IMR-90 (cell line): ENCODE measurements around the gene USP31.

ENCODE experiments used
- BHLHE40 ChIP-seq: fragments of 150-350 bp; IDR thresholded peaks from 2 replicates; pipeline ENCODE4 v1.6.1; 2016; ENCODE audit warnings: mild to moderate bottlenecking, low read depth, low read length
- CEBPB ChIP-seq: IDR thresholded peaks from 2 replicates; pipeline ENCODE4 v1.6.1; 2012; ENCODE audit warnings: low read depth, low read length, improper control_type of control experiment
- MAZ ChIP-seq: IDR thresholded peaks from 2 replicates; pipeline ENCODE4 v1.6.1; 2012; ENCODE audit warnings: low read depth, mild to moderate bottlenecking, low read length, improper control_type of control experiment, moderate library complexity, borderline replicate concordance
- POLR2A ChIP-seq: IDR thresholded peaks from 2 replicates; pipeline ENCODE4 v1.6.1; 2012; ENCODE audit warnings: mild to moderate bottlenecking, low read depth, low read length
- RAD21 ChIP-seq: IDR thresholded peaks from 2 replicates; pipeline ENCODE4 v1.6.1; 2012; ENCODE audit warnings: low read length, improper control_type of control experiment
- TF ChIP-seq, protein P1 (sequence below): conservative IDR thresholded peaks from 2 replicates; pipeline ENCODE4 v1.5.1; 2012; ENCODE audit warnings: mild to moderate bottlenecking, low read depth, low read length, improper control_type of control experiment
- TF ChIP-seq, protein P2 (sequence below): fragments of 150-350 bp; IDR thresholded peaks from 2 replicates; pipeline ENCODE4 v1.6.1; 2017; ENCODE audit warnings: mild to moderate bottlenecking, antibody characterized with exemption, low read length, low read depth

DNA sequence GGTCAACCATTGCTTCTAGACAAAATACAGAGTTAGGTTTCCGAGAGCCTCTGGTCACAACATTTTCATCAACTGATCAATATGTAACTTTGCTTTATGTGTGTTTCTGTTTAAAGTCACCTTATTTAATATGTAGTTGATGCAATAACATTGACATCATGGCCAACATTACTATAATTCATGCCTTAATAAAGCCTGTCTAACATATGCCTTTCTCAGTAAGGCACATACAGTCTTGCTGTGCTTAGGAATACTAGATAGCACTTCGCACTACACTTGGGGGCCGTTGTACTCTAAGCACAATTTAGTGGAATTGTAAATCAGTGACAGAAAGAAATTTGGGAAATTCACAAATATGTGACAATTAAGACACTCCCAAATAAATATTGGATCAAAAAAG is 23.7 kb upstream of the USP31 start:
- TF ChIP-seq, protein P1, sequence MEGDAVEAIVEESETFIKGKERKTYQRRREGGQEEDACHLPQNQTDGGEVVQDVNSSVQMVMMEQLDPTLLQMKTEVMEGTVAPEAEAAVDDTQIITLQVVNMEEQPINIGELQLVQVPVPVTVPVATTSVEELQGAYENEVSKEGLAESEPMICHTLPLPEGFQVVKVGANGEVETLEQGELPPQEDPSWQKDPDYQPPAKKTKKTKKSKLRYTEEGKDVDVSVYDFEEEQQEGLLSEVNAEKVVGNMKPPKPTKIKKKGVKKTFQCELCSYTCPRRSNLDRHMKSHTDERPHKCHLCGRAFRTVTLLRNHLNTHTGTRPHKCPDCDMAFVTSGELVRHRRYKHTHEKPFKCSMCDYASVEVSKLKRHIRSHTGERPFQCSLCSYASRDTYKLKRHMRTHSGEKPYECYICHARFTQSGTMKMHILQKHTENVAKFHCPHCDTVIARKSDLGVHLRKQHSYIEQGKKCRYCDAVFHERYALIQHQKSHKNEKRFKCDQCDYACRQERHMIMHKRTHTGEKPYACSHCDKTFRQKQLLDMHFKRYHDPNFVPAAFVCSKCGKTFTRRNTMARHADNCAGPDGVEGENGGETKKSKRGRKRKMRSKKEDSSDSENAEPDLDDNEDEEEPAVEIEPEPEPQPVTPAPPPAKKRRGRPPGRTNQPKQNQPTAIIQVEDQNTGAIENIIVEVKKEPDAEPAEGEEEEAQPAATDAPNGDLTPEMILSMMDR, result no peak
- no peak for TF ChIP-seq POLR2A
- TF ChIP-seq RAD21, result no peak
- no peak for TF ChIP-seq CEBPB
- TF ChIP-seq, protein P2, sequence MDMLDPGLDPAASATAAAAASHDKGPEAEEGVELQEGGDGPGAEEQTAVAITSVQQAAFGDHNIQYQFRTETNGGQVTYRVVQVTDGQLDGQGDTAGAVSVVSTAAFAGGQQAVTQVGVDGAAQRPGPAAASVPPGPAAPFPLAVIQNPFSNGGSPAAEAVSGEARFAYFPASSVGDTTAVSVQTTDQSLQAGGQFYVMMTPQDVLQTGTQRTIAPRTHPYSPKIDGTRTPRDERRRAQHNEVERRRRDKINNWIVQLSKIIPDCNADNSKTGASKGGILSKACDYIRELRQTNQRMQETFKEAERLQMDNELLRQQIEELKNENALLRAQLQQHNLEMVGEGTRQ, result no peak
- TF ChIP-seq BHLHE40, result no peak
- no peak for TF ChIP-seq MAZ
